ENCODE data around the gene TTC7B.

The TTC7B gene

GRCh38 chr14:90805084-90805391 lies 11.2 kb downstream of the TTC7B start:
- no peak for DNase-seq

DNA sequence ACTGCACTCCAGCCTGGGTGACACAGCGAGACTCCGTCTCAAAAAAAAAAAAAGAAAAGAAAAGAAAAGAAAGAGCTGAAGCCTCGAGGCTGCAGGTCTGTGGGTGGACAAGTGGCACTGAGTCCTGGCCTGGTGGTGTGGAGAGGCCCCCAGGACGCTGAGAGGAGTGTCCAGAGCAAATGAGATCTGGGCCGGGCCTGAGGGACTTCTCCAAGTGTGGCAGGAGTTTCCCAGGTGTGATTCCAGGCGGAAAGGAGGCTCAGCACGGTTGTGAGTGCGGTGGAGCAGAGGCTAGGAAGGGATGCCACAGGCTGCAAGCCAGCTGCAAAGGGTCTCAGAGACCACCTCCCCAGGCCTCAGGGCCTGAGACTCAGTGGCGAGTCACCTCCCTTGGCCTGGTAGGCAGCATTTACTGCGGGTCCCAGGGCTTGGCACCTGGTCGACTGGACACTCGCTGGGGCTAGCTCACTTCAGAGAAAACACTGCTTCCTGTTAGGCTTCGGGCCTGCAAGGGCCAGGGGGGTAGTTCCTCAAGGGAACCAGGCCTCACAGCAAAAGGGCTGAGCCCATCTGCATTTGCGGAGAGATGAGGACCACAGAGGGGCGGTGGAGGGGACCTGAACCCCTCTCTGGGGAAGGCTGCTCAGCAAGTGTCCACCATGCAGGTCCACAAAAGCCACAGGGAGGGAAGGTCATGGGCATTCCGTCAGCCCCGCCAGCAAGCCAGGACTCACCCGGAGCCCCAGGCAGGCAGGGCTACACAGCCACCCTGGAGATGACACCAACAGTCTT lies 11.7 kb downstream of the TTC7B start:
- DNase-seq = no peak

DNA sequence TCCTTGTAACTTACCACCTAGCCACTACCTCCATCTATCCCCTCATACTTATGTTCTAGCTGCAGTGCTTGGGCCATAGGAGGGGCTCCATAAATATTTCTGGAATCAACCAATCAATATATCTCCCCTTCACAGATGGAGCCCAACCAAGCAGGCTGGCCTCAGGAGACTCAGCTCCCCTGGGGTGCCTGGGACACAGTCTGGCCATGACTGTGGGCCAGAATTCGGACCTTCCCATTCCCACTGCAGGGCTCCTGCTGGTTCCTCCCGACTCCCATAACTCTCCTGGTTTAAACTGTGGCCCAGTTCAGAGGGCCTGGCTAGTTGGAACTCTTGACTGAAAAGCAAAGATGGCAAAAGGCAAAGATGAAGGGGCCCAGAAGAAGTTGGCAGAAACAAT lies 13.0 kb downstream of the TTC7B start:
- no peak for DNase-seq

DNA sequence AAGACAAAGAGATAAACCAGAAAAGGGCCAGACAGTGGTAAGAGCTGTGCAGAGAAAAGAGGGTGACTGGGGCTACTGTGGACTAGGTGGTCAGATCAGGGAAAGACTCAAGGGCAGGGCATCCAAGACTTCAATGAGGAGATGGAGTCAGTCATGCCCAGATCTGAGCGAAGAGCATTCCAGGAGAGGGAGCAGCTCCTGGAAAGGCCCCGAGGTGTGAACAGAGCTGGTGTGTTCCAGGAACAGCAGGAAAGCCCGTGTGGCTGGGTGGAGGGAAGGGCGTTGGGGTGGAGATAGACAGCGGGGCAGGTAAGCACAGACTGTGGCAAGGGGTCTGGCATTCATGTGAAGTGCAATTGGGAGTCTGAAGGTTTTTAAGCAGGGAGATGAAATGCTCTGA lies 16.8 kb downstream of the TTC7B start:
- DNase-seq = no peak

- DNase-seq = no peak
Observed at GRCh38 chr14:90797919-90798318, 18.3 kb downstream of the TTC7B start.

GRCh38 chr14:90797451-90797850 lies 18.8 kb downstream of the TTC7B start:
- no peak for DNase-seq

DNA sequence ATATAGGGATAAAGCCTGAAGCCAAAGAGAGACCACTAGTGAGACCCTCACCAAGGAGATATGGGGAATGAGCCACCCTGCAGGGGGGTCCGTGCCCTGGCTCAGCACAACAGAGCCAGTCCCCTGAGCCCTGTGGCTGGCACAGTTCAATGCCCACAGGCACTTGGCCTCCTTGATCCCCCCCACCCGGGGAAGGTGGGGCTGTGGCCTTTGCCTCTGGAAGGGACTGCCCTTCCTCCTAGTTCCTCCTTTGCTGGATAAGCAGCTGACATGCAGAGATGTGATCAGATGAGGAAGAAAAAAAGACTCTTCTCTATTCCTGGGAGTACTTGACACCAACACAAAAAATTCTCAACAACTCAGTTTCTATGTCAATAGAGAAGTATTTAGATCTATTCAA lies 19.9 kb downstream of the TTC7B start:
- no peak for DNase-seq

- DNase-seq = no peak
Observed at GRCh38 chr14:90795744-90796143, 20.5 kb downstream of the TTC7B start.

GRCh38 chr14:90791486-90791885 lies 24.7 kb downstream of the TTC7B start:
- DNase-seq = no peak

DNA sequence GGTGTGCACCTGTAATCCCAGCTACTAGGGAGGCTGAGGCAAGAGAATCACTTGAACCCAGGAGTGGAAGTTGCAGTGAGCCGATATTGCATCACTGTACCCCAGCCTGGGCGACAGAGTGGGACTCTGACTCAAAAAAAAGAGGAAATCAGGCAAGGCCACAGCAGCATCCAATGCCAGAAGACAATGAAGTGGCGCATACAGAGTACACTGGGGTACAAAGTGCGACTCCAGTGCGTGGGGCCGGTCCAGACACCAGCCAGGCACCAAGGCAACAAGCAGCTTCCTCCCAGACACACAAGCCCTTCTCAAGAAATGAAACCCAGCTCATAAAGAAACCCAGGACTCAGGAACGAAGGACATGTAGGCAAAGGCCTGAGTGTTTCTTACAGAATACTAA lies 28.2 kb downstream of the TTC7B start:
- no peak for DNase-seq

DNA sequence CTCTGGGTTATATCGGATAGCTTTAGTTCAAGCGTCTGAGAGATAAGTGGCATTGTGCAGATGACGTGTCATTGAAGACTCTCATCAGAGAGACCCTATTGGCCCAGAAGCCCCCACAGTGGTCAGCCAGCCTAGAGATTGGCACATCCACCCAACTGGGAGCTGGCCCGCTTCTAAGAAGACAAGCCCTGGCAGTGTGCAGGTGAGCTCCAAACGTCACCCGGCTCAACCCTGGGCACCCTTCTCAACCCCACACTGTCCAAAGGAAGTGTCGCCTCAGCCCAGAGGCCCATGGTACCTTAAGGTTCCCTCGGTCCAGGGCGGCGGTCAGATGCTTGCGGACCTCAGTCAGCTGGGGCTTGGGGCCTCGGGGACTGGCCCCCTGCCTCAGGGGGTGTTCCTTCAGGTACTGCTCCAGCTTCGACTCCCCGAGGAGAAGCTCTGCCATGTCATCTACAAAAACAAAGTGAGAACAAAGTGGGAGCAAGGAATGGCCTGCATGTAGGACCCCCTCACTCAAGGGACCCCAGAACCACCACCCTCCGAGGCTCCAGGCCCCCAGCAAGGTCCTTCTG lies 30.3 kb downstream of the TTC7B start:
- DNase-seq = no peak

DNA sequence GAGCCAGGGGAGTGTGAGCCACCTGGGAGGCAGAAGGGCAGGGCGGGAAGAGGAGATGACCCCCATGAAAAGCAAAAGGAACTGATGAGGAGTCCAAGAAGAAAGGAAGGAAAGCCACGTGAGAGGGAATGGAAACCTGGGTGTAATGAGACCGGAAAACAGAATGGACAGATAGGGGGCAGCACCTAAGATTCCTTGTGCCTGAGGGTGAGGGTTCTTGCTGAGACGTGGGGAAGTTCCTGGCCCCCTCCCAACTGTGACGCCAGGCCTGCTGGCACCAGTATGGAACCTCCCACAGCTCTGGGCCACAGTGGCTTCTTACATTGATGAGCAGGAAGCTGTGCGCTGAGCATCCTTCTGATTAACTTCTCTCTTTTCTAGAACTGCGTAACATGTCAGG lies 30.8 kb downstream of the TTC7B start:
- no peak for DNase-seq

GRCh38 chr14:90784621-90785270 lies 31.5 kb downstream of the TTC7B start:
- DNase-seq = no peak

GRCh38 chr14:90783344-90783743 lies 32.9 kb downstream of the TTC7B start:
- no peak for DNase-seq

GRCh38 chr14:90782892-90783291 lies 33.3 kb downstream of the TTC7B start:
- no peak for DNase-seq

- DNase-seq = no peak
Observed at GRCh38 chr14:90781876-90782275, 34.4 kb downstream of the TTC7B start.

- no peak for DNase-seq
Observed at GRCh38 chr14:90781344-90781761, 34.9 kb downstream of the TTC7B start.

DNA sequence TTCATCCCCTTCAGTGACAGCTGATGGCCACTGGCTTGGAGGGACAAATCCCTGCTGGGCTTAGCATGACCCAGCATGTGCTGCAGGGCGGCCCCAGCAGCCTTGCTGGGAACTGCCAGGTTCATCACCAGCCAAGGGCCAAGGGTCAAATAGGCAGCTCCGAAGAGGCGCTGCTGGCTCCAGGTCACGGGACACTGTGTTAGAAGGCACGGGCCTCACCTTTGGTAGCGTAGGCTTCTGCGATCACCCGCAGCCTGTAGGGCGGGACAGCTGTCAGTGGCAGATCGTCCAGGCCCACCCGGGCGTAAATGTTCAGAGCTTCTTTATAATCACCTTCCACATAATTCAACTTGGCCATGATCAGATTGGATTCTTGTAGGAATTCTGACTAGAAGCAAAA lies 35.7 kb downstream of the TTC7B start:
- DNase-seq = no peak

GRCh38 chr14:90778571-90779255 lies 37.5 kb downstream of the TTC7B start:
- DNase-seq = no peak

DNA sequence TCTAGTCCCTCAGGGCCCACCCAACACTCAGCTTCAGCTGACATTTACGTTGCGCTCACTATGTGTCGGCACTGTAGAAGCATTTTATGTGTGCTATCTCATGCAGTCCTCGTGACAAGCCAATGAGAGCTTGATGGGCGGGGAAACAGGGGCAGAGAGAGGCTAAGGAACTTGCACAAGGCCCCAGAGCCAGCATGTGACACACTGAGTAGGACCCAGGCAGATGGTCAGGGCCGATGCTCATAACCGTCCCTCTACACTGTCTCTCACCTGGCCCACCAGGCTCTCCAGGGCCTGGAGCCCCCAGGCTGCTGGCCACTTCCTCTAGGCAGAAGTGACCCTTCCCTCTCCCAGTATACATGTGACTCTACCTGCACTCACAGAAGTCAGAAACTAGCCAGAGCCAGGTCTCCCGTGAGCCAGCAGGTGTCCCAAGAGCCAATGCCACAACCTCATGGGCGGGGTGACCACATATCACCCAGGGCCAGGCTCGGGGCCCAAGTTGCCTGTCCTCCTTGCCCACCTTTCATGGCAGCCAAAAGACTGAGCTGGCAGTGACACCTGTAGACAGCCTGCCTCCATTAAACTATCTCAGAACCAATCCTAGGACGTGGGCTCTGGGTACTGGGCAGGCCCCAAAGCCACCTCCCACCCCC lies 38.3 kb downstream of the TTC7B start:
- DNase-seq = no peak

GRCh38 chr14:90777358-90777757 lies 38.9 kb downstream of the TTC7B start:
- DNase-seq = no peak

GRCh38 chr14:90775441-90775840 lies 40.8 kb downstream of the TTC7B start:
- no peak for DNase-seq

GRCh38 chr14:90774316-90774715 lies 41.9 kb downstream of the TTC7B start:
- DNase-seq = no peak
